SK-N-SH (cell line): ENCODE measurements around the gene ELMO1. TPM values are rescaled to one million over a fixed set of nuclear protein-coding genes. Genes with fewer than 3 reads are reported as not detected.

Experiments
- CTCF ChIA-PET: fragments of 300-600, 350-600 bp; formaldehyde crosslinking; extraction: SDS; loops from one replicate; lab custom pipeline; 2021; lab: Yijun Ruan, JAX
- POLR2A ChIA-PET: fragments of 350-600 bp; sonication (Branson Sonifier 250); formaldehyde crosslinking; extraction: SDS; loops from one replicate; lab custom pipeline; 2020; ENCODE audit warnings: antibody characterized with exemption, inconsistent platforms; lab: Yijun Ruan, JAX
- DNase-seq: peaks from one replicate; pipeline ENCODE4 v3.0.0; 2012
- H2AFZ ChIP-seq: fragments of 200-600 bp; sonication (generic); 2 replicates; pipeline ENCODE4 v1.8.1; 2016; ENCODE audit warnings: antibody characterized with exemption, mild to moderate bottlenecking, low read depth
- H3F3A ChIP-seq: fragments of 200-600 bp; sonication (generic); replicated peaks from 2 replicates; pipeline ENCODE3; 2016; ENCODE audit warnings: antibody characterized with exemption, mild to moderate bottlenecking; ENCODE audit not compliant: insufficient read depth
- H3K27ac ChIP-seq, 2 experiments: fragments of 200-500 bp in 1 of 2; fragments of 200-600 bp in 1 of 2; sonication (Bioruptor generic) in 1 of 2; sonication (generic), shearing (Covaris generic) in 1 of 2; 2 replicates each; pipeline versions ENCODE4 v1.5.1 to v1.6.1; 2014 to 2016; ENCODE audit warnings: low read depth in 2 of 2, inconsistent platforms in 1 of 2, low read length in 1 of 2, mild to moderate bottlenecking in 1 of 2, mixed read lengths in 1 of 2
- H3K27me3 ChIP-seq: fragments of 200-600 bp; sonication (generic), shearing (Covaris generic); 2 replicates; pipeline ENCODE4 v1.6.1; 2016; ENCODE audit warnings: mixed run types; ENCODE audit not compliant: insufficient read depth
- H3K36me3 ChIP-seq, 2 experiments: fragments of 200-500 bp in 1 of 2; fragments of 200-600 bp in 1 of 2; sonication (Bioruptor generic) in 1 of 2; sonication (generic) in 1 of 2; replicated peaks in 1 of 2; 2 replicates each; pipeline versions ENCODE3 to v1.5.1; 2014 to 2016; ENCODE audit warnings: low read length in 1 of 2, mild to moderate bottlenecking in 1 of 2; ENCODE audit not compliant: insufficient read depth in 2 of 2, control insufficient read depth in 1 of 2
- H3K4me1 ChIP-seq, 2 experiments: fragments of 200-500 bp in 1 of 2; fragments of 200-600 bp in 1 of 2; sonication (Bioruptor generic) in 1 of 2; sonication (generic), shearing (Covaris generic) in 1 of 2; 2 replicates each; pipeline versions ENCODE4 v1.5.1 to v1.6.1; 2014 to 2016; ENCODE audit warnings: low read depth in 1 of 2, low read length in 1 of 2, mixed run types in 1 of 2; ENCODE audit not compliant: insufficient read depth in 2 of 2, control insufficient read depth in 1 of 2
- H3K4me2 ChIP-seq: fragments of 200-600 bp; sonication (generic), shearing (Covaris generic); 2 replicates; pipeline ENCODE4 v1.6.1; 2017; ENCODE audit warnings: mixed run types
- H3K4me3 ChIP-seq, 2 experiments: fragments of 200-500 bp in 1 of 2; fragments of 200-600 bp in 1 of 2; sonication (Bioruptor generic) in 1 of 2; sonication (generic), shearing (Covaris generic) in 1 of 2; 2 replicates each; pipeline versions ENCODE4 v1.5.1 to v1.8.1; 2014 to 2016; ENCODE audit warnings: low read depth in 2 of 2, inconsistent platforms in 1 of 2, low read length in 1 of 2, mild to moderate bottlenecking in 1 of 2, mixed read lengths in 1 of 2, moderate library complexity in 1 of 2
- H3K79me2 ChIP-seq: fragments of 200-600 bp; sonication (generic); 2 replicates; pipeline ENCODE4 v1.8.1; 2017; ENCODE audit warnings: mild to moderate bottlenecking; ENCODE audit not compliant: insufficient read depth
- H3K9ac ChIP-seq: fragments of 200-600 bp; sonication (generic); 2 replicates; pipeline ENCODE4 v1.6.1; 2017; ENCODE audit warnings: mixed run types
- H3K9me2 ChIP-seq: fragments of 200-600 bp; sonication (generic); 2 replicates; pipeline ENCODE4 v1.6.1; 2017; ENCODE audit warnings: mixed run types
- H3K9me3 ChIP-seq: fragments of 200-600 bp; sonication (generic); 2 replicates; pipeline ENCODE4 v1.6.1; 2017; ENCODE audit warnings: mixed run types, mild to moderate bottlenecking, moderate library complexity
- H4K20me1 ChIP-seq: fragments of 200-600 bp; sonication (generic); 2 replicates; pipeline ENCODE4 v1.6.1; 2017; ENCODE audit warnings: mild to moderate bottlenecking, mixed run types; ENCODE audit not compliant: insufficient read depth
- CHD2 ChIP-seq: fragments of 150-350 bp; IDR thresholded peaks from 2 replicates; pipeline ENCODE4 v1.6.1; 2018; ENCODE audit warnings: low read length; ENCODE audit not compliant: partially characterized antibody
- CTCF ChIP-seq: fragments of 200-600 bp; sonication (generic); IDR thresholded peaks from 2 replicates; pipeline ENCODE4 v1.6.1; 2017; ENCODE audit warnings: antibody characterized with exemption, mild to moderate bottlenecking, moderate library complexity
- ELF1 ChIP-seq: IDR thresholded peaks from 2 replicates; pipeline ENCODE4 v1.4.0; 2012
- FOXM1 ChIP-seq: IDR thresholded peaks from 2 replicates; pipeline ENCODE4 v1.4.0; 2012; ENCODE audit warnings: low read depth, mild to moderate bottlenecking
- IRF3 ChIP-seq: fragments of 150-350 bp; IDR thresholded peaks from 2 replicates; pipeline ENCODE4 v1.6.1; 2016; ENCODE audit warnings: mild to moderate bottlenecking, low read depth, low read length
- JUND ChIP-seq: IDR thresholded peaks from 2 replicates; pipeline ENCODE4 v1.4.0; 2012
- MAX ChIP-seq: IDR thresholded peaks from 2 replicates; pipeline ENCODE4 v1.4.0; 2012; ENCODE audit warnings: low read depth
- MXI1 ChIP-seq: IDR thresholded peaks from 2 replicates; pipeline ENCODE4 v1.6.1; 2012; ENCODE audit warnings: mild to moderate bottlenecking, low read depth, low read length, improper control_type of control experiment
- PBX3 ChIP-seq: IDR thresholded peaks from 2 replicates; pipeline ENCODE4; 2012
- POLR2AphosphoS5 ChIP-seq: IDR thresholded peaks from 2 replicates; pipeline ENCODE4 v1.6.1; 2012; ENCODE audit warnings: low read depth, low read length
- RCOR1 ChIP-seq: fragments of 150-350 bp; IDR thresholded peaks from 2 replicates; pipeline ENCODE4 v1.6.1; 2017; ENCODE audit warnings: antibody characterized with exemption, low read length
- REST ChIP-seq: IDR thresholded peaks from 2 replicates; pipeline ENCODE4 v1.6.1; 2012; ENCODE audit warnings: mild to moderate bottlenecking, low read depth, low read length, moderate library complexity
- SIN3A ChIP-seq: IDR thresholded peaks from 2 replicates; pipeline ENCODE4 v1.6.1; 2012; ENCODE audit warnings: low read depth, mild to moderate bottlenecking, low read length, moderate library complexity, borderline replicate concordance
- TAF1 ChIP-seq: IDR thresholded peaks from 2 replicates; pipeline ENCODE4 v1.6.1; 2012; ENCODE audit warnings: low read depth, mild to moderate bottlenecking, low read length, moderate library complexity, borderline replicate concordance
- USF1 ChIP-seq: IDR thresholded peaks from 2 replicates; pipeline ENCODE4 v1.4.0; 2012; ENCODE audit warnings: low read depth, borderline replicate concordance
- USF2 ChIP-seq: fragments of 150-350 bp; IDR thresholded peaks from 2 replicates; pipeline ENCODE4 v1.6.1; 2017; ENCODE audit warnings: antibody characterized with exemption, low read length, low read depth, borderline replicate concordance
- YY1 ChIP-seq: IDR thresholded peaks from 2 replicates; pipeline ENCODE4 v1.4.0; 2012; ENCODE audit warnings: low read depth, mild to moderate bottlenecking
- ZBTB33 ChIP-seq: IDR thresholded peaks from 2 replicates; pipeline ENCODE4 v1.4.0; 2012; ENCODE audit warnings: low read depth, borderline replicate concordance
- WGBS: methylation state at CpG from one replicate; pipeline ENCODE4 v1.1.6; 2017; ENCODE audit warnings: low lambda C conversion rate; 5-methylcytosine and 5-hydroxymethylcytosine counted together
- polyA plus RNA-seq, 3 experiments: library from polyadenylated mRNA; depleted of rRNA; stranded (reverse); fragments of >200 nt; gene quantifications; 2 replicates each; pipeline ENCODE4 v1.2.3, GENCODE V29; 2012

The ELMO1 gene
- polyA plus RNA-seq, 1 of the 3 experiments (the other 2 are of a cell fraction): 0.64 TPM

- ChIA-PET CTCF (interaction anchor here (1.0 kb wide), 1 partner anchor 61 kb away, joined by 4 read pairs; no protein-coding TSS in a partner anchor), POLR2A (no interaction called here)
- Histone ChIP-seq H3K9me2 (no peaks in the 10 kb centered on the region), H3K27ac (no peak overlapping the region), H3K4me3 (no peak overlapping the region), H2AFZ (no peak overlapping the region), H4K20me1 (no peaks in the 10 kb centered on the region), H3K4me2 (no peak overlapping the region), H3F3A (no peaks in the 10 kb centered on the region), H3K9me3 (0 out of 2 replicates have a peak, but pooled peaks cover 3% of the 10 kb centered on the region), H3K4me1 (peaks cover 0 to 9% of the 10 kb centered on the region in 2 experiments; a peak in 2 of 4 replicates), H3K79me2 (no peaks in the 10 kb centered on the region), H3K27me3 (no peaks in the 10 kb centered on the region), H3K36me3 (no peaks in the 10 kb centered on the region), H3K9ac (no peak overlapping the region)
- TF ChIP-seq ZBTB33 (no peak), JUND (no peak), PBX3 (no peak), MXI1 (no peak), MAX (no peak), SIN3A (no peak), YY1 (no peak), FOXM1 (no peak), ELF1 (no peak), TAF1 (no peak), USF2 (no peak), REST (no peak), POLR2AphosphoS5 (no peak), IRF3 (no peak), USF1 (no peak), RCOR1 (no peak), CTCF (no peak), CHD2 (no peak)
- WGBS: 45% methylated on average over 6 of the region's 6 CpGs
- DNase-seq: no peak
These were observed 13.4 kb downstream of the ELMO1 start for GRCh38 chr7:37435156-37435855.
